HUES6 (cell line): ENCODE measurements around the gene PPP1R12B.

Source experiments
- H3K27ac ChIP-seq: 2 replicates; pipeline ENCODE4 v1.7.0; 2013; ENCODE audit warnings: low read depth, mild to moderate bottlenecking, low read length, inconsistent platforms
- H3K27me3 ChIP-seq: 2 replicates; pipeline ENCODE4 v1.6.1; 2013; ENCODE audit warnings: low read length; ENCODE audit not compliant: control insufficient read depth, insufficient read depth
- H3K36me3 ChIP-seq: 2 replicates; pipeline ENCODE4 v1.6.1; 2013; ENCODE audit warnings: low read length; ENCODE audit not compliant: control insufficient read depth, insufficient read depth
- H3K4me1 ChIP-seq: 2 replicates; pipeline ENCODE4 v1.6.1; 2013; ENCODE audit warnings: low read length; ENCODE audit not compliant: control insufficient read depth, insufficient read depth
- H3K4me3 ChIP-seq: 2 replicates; pipeline ENCODE4 v1.5.1; 2013; ENCODE audit warnings: low read depth, low read length
- H3K9ac ChIP-seq: one replicate; pipeline ENCODE4 v1.6.1; 2013; ENCODE audit warnings: mild to moderate bottlenecking, low read length
- H3K9me3 ChIP-seq: 2 replicates; pipeline ENCODE4 v1.6.1; 2013; ENCODE audit warnings: low read depth, low read length; ENCODE audit not compliant: control insufficient read depth, insufficient read depth

The PPP1R12B gene, protein sequence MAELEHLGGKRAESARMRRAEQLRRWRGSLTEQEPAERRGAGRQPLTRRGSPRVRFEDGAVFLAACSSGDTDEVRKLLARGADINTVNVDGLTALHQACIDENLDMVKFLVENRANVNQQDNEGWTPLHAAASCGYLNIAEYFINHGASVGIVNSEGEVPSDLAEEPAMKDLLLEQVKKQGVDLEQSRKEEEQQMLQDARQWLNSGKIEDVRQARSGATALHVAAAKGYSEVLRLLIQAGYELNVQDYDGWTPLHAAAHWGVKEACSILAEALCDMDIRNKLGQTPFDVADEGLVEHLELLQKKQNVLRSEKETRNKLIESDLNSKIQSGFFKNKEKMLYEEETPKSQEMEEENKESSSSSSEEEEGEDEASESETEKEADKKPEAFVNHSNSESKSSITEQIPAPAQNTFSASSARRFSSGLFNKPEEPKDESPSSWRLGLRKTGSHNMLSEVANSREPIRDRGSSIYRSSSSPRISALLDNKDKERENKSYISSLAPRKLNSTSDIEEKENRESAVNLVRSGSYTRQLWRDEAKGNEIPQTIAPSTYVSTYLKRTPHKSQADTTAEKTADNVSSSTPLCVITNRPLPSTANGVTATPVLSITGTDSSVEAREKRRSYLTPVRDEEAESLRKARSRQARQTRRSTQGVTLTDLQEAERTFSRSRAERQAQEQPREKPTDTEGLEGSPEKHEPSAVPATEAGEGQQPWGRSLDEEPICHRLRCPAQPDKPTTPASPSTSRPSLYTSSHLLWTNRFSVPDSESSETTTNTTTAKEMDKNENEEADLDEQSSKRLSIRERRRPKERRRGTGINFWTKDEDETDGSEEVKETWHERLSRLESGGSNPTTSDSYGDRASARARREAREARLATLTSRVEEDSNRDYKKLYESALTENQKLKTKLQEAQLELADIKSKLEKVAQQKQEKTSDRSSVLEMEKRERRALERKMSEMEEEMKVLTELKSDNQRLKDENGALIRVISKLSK

DNA sequence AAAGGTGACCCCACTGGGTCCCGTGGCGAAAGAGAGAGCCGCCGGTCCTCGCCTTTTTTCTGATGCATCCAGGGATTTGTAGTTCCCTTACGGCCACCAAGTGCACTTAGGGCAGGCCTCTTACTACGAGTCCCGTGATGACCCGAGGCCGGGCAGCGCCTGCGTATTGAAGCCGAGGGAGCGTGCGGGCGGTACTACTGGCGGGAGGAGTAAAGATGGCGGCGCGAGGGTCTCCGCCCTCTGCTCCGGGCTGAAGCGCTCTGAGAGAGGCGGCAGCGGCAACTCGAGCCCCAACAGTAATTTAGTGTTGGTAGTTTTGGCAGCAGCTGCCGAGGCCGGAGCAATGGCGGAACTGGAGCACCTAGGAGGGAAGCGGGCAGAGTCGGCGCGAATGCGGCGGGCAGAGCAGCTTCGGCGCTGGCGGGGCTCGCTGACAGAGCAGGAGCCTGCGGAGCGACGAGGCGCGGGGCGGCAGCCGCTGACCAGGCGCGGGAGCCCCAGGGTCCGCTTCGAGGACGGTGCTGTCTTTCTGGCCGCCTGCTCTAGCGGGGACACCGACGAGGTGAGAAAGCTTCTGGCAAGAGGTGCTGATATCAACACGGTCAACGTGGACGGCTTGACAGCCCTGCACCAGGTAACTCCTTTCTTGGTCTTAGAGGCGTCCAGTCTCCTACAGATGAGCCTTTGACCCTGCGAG is at the start of gene PPP1R12B:
PPP1R12B (plus strand) TSS at position 191 of the 697 bp plus-strand sequence; CDS start at position 344, 153 bp downstream.
- Histone ChIP-seq H3K4me1 (peaks cover 12% of the 10 kb centered on the region; the same call in 1 of the 2 replicates), H3K27me3 (no peaks in the 10 kb centered on the region), H3K9me3 (no peaks in the 10 kb centered on the region), H3K27ac (peak within 1 kb of the TSS; percentile 49; the same call in 1 of the 2 replicates), H3K36me3 (no peaks in the 10 kb centered on the region), H3K9ac (peak within 1 kb of the TSS; percentile 85), H3K4me3 (peak within 1 kb of the TSS; percentile 94)

DNA sequence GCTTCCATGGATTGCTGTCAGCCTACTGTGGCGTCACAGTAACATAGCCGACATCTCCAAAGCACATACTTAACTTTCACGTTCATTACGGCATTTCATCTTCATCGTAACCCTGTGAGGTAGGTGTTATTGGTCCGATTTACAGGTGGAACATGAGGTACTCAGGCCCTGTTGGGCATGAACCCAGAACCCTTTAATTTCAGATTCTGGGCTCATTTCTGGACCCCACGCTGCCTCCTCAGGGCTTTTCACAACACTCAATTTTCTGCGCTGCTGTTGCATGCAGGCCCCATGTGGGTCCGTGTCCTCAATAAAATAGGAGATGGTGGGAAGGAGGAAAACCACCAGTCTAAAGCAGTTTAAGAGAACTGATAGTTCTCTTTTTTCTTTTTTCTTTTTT is 46.3 kb upstream of the PPP1R12B start:
- H3K9ac ChIP-seq = no peak overlapping the region
- no peak overlapping the region for H3K4me3 ChIP-seq
- no peak overlapping the region for H3K27ac ChIP-seq
- no peaks in the 10 kb centered on the region for H3K9me3 ChIP-seq
- H3K4me1 ChIP-seq = no peaks in the 10 kb centered on the region
- H3K36me3 ChIP-seq = no peaks in the 10 kb centered on the region
- no peaks in the 10 kb centered on the region for H3K27me3 ChIP-seq

DNA sequence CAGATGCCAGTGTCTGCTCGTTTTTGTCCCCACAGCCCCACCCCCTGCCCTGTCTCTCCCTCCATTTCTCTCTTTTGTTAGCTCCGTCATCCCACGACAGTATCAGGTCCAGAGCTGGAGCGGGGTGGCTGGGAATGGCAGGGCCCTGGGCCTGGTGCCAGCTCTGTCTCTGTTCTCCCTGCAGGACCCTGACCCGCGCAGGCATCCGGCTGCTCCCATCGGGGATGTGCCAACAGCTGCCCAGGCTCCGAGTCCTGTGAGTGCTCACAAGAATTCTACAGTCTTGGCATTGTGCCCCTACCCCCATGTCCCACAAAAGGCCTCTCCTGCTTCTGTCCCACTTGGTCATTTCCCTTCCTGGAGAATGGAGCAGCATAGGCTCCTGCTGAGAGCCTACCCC is 44.1 kb upstream of the PPP1R12B start:
- no peak overlapping the region for H3K27ac ChIP-seq
- no peaks in the 10 kb centered on the region for H3K9me3 ChIP-seq
- H3K9ac ChIP-seq = no peak overlapping the region
- H3K36me3 ChIP-seq = no peaks in the 10 kb centered on the region
- no peaks in the 10 kb centered on the region for H3K4me1 ChIP-seq
- no peak overlapping the region for H3K4me3 ChIP-seq
- no peaks in the 10 kb centered on the region for H3K27me3 ChIP-seq

DNA sequence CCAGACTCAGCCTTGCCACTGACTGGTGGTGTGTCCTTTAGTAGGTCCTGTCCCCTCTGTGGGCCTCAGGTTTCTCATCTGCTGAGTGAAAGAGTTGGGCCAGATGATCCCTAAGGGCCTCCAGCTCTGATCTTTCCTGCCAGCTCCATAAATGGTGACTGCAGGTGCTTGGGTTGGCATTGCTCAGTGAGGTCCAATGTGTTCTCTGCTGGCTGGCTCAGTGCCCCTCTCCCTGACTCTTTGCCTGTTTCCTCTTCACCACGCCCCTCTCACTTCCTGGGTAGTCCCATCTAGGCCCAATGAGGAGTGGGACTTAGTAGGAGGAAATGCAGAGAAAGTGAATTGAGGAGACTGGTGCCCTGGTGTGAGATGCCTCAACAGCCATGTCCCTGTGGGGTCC is 43.3 kb upstream of the PPP1R12B start:
- no peaks in the 10 kb centered on the region for H3K9me3 ChIP-seq
- H3K27me3 ChIP-seq = no peaks in the 10 kb centered on the region
- no peak overlapping the region for H3K9ac ChIP-seq
- H3K4me1 ChIP-seq = no peaks in the 10 kb centered on the region
- H3K4me3 ChIP-seq = no peak overlapping the region
- H3K27ac ChIP-seq = no peak overlapping the region
- H3K36me3 ChIP-seq = no peaks in the 10 kb centered on the region

DNA sequence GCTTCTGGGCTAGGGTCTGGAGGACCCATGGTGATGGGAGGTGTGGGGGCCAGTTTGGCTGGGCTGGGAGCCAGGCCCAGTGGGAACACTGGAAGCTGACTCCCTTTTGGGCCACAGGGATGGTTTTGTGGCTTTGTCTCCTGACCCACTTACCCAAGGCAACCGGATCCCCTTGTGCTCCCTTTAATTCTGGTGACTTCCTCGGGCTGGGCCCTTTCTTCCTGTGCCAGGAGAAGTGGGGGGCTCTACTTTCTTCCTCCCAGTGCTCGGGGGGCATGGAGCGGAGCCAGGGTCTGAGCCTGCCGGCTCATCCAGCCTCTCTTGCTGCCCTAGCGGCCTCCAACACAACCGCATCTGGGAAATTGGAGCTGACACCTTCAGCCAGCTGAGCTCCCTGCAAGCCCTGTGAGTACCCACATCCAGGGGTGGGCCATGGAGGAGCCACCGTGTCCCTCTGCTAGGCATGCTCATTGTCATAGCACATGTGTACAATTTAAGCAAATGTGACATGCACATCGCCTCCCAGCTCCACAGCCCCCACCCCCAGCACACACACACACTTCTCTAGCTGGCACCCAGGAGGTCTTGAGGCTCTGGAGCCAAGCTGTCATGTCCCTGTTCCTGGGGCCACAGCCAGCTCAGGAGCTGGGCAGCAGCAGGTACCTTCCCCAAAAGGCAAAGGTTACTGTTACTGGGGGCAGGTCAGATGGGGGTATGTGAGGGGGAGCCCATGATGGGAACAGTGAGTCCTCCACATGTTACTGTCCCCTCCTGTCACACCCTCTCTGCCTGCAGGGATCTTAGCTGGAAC is 41.8 kb upstream of the PPP1R12B start:
- Histone ChIP-seq H3K9ac (no peak overlapping the region), H3K4me3 (no peak overlapping the region), H3K9me3 (no peaks in the 10 kb centered on the region), H3K4me1 (no peaks in the 10 kb centered on the region), H3K36me3 (no peaks in the 10 kb centered on the region), H3K27me3 (no peaks in the 10 kb centered on the region), H3K27ac (no peak overlapping the region)

DNA sequence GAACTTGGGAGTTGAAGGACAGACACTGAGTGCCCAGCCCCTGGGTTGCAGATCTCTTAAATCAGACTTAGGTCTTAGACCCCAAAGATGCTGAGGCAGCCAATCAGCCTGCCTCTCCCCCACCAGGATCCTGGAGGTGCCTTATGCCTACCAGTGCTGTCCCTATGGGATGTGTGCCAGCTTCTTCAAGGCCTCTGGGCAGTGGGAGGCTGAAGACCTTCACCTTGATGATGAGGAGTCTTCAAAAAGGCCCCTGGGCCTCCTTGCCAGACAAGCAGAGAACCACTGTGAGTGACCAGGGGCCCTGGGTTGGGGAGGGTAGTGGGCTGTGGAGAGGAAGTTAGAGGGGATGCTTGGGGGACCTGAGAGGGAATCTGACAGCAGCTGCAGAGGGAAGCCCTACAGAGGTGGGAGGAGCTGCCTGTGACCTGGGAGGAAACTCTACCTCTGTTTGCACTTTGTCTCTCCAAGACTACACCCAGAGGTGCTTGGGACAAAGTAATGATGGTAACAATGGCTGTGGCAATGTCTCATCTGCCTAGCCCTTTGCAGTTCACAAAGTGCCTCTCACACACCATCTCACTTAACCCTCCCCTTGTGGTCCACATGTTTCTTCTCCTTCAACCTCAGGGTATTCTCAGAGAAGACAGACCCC is 38.3 kb upstream of the PPP1R12B start:
- Histone ChIP-seq H3K4me1 (0 out of 2 replicates have a peak, but pooled peaks cover under 1% of the 10 kb centered on the region), H3K27ac (no peak overlapping the region), H3K9me3 (no peaks in the 10 kb centered on the region), H3K4me3 (no peak overlapping the region), H3K9ac (no peak overlapping the region), H3K27me3 (no peaks in the 10 kb centered on the region; the same call in 1 of the 2 replicates), H3K36me3 (no peaks in the 10 kb centered on the region)

DNA sequence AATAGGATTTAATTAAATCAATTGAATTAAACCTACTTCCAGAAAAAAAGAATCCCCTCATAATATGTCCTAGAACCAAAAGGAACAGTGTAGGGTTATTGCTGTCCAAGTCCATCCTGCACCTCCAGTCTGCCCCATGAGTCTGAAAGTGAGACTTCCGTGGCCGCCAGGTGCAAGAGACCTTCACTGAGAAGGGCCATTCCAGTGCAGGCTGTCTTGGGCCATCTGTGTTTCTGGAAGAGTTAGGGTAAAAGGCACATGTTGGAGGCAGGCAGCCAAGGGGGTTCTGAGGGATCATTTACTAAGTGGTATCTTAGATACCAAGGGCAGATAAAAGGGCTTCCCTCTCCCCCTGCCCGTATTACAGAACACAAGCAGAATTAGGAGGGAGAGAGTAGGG is 37.8 kb upstream of the PPP1R12B start:
- no peak overlapping the region for H3K27ac ChIP-seq
- H3K9me3 ChIP-seq = no peaks in the 10 kb centered on the region
- H3K9ac ChIP-seq = no peak overlapping the region
- H3K27me3 ChIP-seq = no peaks in the 10 kb centered on the region; the same call in 1 of the 2 replicates
- no peaks in the 10 kb centered on the region for H3K36me3 ChIP-seq
- H3K4me1 ChIP-seq = 0 out of 2 replicates have a peak, but pooled peaks cover 3% of the 10 kb centered on the region
- no peak overlapping the region for H3K4me3 ChIP-seq

DNA sequence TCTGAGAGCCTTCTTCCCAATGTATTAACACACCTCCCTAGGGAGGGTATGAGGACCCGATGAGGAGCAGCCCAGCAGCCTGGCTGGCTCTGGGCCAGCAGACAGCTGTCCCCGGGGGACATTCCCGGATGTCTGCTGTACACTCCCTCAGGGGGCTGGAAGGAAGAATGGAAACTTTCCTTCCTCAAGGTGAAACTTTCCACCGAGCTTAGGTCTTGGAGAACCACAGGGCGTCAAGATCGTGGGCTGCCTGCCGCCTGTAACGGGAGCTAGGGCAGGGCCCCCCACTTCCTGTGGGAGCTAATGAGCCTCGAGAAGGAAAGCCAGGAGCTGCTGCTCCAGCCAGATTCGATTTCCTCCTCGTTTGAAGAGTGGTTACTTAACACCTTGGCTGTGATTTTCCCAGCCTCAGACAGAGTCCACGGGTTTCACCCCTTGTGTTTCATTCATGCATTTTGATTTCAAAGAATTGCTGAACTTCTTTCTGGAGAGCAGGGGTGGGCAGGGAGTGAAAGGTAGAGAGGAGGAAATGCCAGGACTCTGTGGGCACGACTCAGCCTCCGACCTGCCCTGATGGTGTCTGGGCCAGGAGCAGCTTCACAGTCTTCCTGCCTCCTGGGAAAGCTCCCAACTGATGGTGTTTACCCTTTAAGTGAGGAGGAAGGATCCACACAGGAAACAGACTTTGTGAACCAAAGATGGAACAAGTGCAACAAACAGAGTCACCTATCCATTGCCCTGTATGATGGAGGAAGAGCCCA is 36.4 kb upstream of the PPP1R12B start:
- no peak overlapping the region for H3K27ac ChIP-seq
- H3K4me1 ChIP-seq = 0 out of 2 replicates have a peak, but pooled peaks cover 3% of the 10 kb centered on the region
- H3K9me3 ChIP-seq = no peaks in the 10 kb centered on the region
- no peak overlapping the region for H3K9ac ChIP-seq
- H3K4me3 ChIP-seq = no peak overlapping the region
- H3K36me3 ChIP-seq = no peaks in the 10 kb centered on the region
- no peaks in the 10 kb centered on the region; the same call in 1 of the 2 replicates for H3K27me3 ChIP-seq

DNA sequence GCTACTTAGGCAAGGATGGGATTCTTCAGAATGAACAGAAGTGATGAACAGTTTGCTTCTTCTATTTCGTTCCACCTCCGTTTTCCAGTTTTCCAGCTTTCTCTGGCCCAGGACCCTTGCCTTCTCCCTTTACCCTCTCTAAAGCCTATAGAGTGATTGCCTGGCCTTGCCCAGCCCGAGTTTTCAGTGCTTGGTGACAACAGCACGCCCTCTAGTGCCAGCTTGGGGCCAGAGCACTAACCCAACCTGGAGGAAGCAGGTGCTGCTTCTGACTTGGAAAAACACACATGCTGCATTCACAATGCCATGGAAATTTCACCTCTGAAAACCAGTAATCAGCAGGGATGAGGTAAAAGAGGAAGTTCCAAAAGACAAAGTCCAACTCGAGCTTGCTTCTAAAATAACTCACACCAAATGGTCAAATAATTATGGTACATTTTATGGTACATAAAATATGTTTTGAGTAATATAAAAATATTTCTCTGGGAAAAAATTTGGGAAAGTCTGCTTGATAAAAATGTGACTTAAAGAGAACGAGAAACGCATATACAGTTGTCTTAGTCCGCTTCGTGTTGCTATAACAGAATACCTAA is 32.8 kb upstream of the PPP1R12B start:
- Histone ChIP-seq H3K27me3 (no peaks in the 10 kb centered on the region; the same call in 1 of the 2 replicates), H3K9me3 (no peaks in the 10 kb centered on the region), H3K9ac (no peak overlapping the region), H3K36me3 (no peaks in the 10 kb centered on the region), H3K4me3 (no peak overlapping the region), H3K4me1 (0 out of 2 replicates have a peak, but pooled peaks cover 3% of the 10 kb centered on the region), H3K27ac (no peak overlapping the region)
